A549 (cell line): ENCODE measurements around the gene PSMC5. TPM values are rescaled to one million over a fixed set of nuclear protein-coding genes. Genes with fewer than 3 reads are reported as not detected.

Experiments
- ATAC-seq, 2 experiments: fragments of 200-7000 bp in 1 of 2; fragments of >200 bp in 1 of 2; cut with Nextera tagmentation in 1 of 2; cut with Tn5 transposase in 1 of 2; 3 replicates each; pipeline versions ENCODE4 v1.8.0 to v1.9.1; 2018 to 2020; ENCODE audit warnings: mild to moderate bottlenecking in 1 of 2, moderate library complexity in 1 of 2
- CTCF ChIA-PET: fragments of 300-600 bp; sonication (Branson Sonifier 250); formaldehyde crosslinking; extraction: SDS; loops from one replicate; lab custom pipeline; 2021; ENCODE audit warnings: antibody characterized with exemption, inconsistent platforms; lab: Yijun Ruan, JAX
- POLR2A ChIA-PET: fragments of 350-600 bp; formaldehyde crosslinking; extraction: SDS; loops from one replicate; lab custom pipeline; 2021; ENCODE audit warnings: antibody characterized with exemption, inconsistent platforms; lab: Yijun Ruan, JAX
- DNase-seq, 2 experiments: peaks; one replicate each; pipeline versions ENCODE4 v3.0.0 to v3.0.0-alpha.2; 2011 to 2016; ENCODE audit warnings: low read depth in 1 of 2, low spot score in 1 of 2
- FAIRE-seq: peaks from 2 replicates; lab custom pipeline; 2011; peaks lifted over from hg19 to GRCh38; lab: Jason Lieb, UNC
- H3K27ac ChIP-seq, 2 experiments: fragments of >200 bp; sonication (Bioruptor Twin); formaldehyde crosslinking; 3 replicates each; pipeline ENCODE4 v1.5.1; 2016 to 2017
- H3K4me1 ChIP-seq: fragments of >200 bp; sonication (Bioruptor Twin); formaldehyde crosslinking; 3 replicates; pipeline ENCODE4 v1.6.1; 2016
- H3K4me2 ChIP-seq: fragments of >200 bp; sonication (Bioruptor Twin); formaldehyde crosslinking; 3 replicates; pipeline ENCODE4 v1.6.1; 2016
- H3K4me3 ChIP-seq: fragments of >200 bp; sonication (Bioruptor Twin); formaldehyde crosslinking; 3 replicates; pipeline ENCODE4 v1.5.1; 2016
- H3K9me3 ChIP-seq: fragments of >200 bp; sonication (Bioruptor Twin); formaldehyde crosslinking; 3 replicates; pipeline ENCODE4 v1.6.1; 2016
- CBX2 ChIP-seq: fragments of 200-600 bp; sonication (generic); IDR thresholded peaks from 2 replicates; pipeline ENCODE4 v1.6.1; 2016; ENCODE audit warnings: low read depth, mild to moderate bottlenecking, borderline replicate concordance
- E2F6 ChIP-seq: IDR thresholded peaks from 2 replicates; pipeline ENCODE4 v1.6.1; 2012; ENCODE audit warnings: low read depth, borderline replicate concordance
- ELK1 ChIP-seq: fragments of 150-350 bp; IDR thresholded peaks from 2 replicates; pipeline ENCODE4 v1.6.1; 2014; ENCODE audit warnings: low read depth, mild to moderate bottlenecking, low read length
- GATA3 ChIP-seq: IDR thresholded peaks from 2 replicates; pipeline ENCODE4 v1.6.1; 2012; ENCODE audit warnings: borderline replicate concordance
- HOXA7 ChIP-seq: fragments of 250-450 bp; sonication (Bioruptor Pico); IDR thresholded peaks from 2 replicates; pipeline ENCODE4 v1.5.0; 2020; ENCODE audit warnings: mild to moderate bottlenecking, moderate library complexity
- HOXB5 ChIP-seq: fragments of 250-450 bp; sonication (Bioruptor Pico); IDR thresholded peaks from 2 replicates; pipeline ENCODE4 v1.5.0; 2020; ENCODE audit warnings: mild to moderate bottlenecking, moderate library complexity
- JUN ChIP-seq, 2 experiments: fragments of >200 bp; sonication (Bioruptor Twin); formaldehyde crosslinking; IDR thresholded peaks; 2 replicates in 1 of 2; 3 replicates in 1 of 2; pipeline ENCODE4 v1.6.1; 2016 to 2017
- MAFK ChIP-seq: fragments of 450-650 bp; IDR thresholded peaks from 2 replicates; pipeline ENCODE4 v1.6.1; 2014; ENCODE audit not compliant: partially characterized antibody
- RNF2 ChIP-seq: fragments of 200-600 bp; sonication (generic); IDR thresholded peaks from 2 replicates; pipeline ENCODE4 v1.6.1; 2016; ENCODE audit warnings: low read depth, mild to moderate bottlenecking, antibody characterized with exemption, moderate library complexity, borderline replicate concordance
- WGBS: methylation state at CpG from one replicate; pipeline ENCODE4 v1.1.6; 2017; ENCODE audit errors: missing lambda C conversion rate; 5-methylcytosine and 5-hydroxymethylcytosine counted together
- polyA plus RNA-seq, 4 experiments: library from polyadenylated mRNA; depleted of rRNA in 3 of 4; stranded (reverse); fragments of >200 nt; fragmentation: RNase III in 1 of 4; extraction: RNeasy Plus Mini Kit Qiagen cat#74134 plus additional on column Dnase treatment in 1 of 4; gene quantifications; 2 replicates in 3 of 4; 3 replicates in 1 of 4; pipeline ENCODE4 v1.2.3, GENCODE V29; 2011 to 2017
- TF ChIP-seq, protein P1 (sequence below): fragments of >200 bp; sonication (Bioruptor Twin); formaldehyde crosslinking; IDR thresholded peaks from 3 replicates; pipeline ENCODE4 v1.6.1; 2016
- TF ChIP-seq, protein P2 (sequence below): fragments of 200-600 bp; sonication (generic); IDR thresholded peaks from 2 replicates; pipeline ENCODE4 v1.6.1; 2016; ENCODE audit warnings: antibody characterized with exemption, mild to moderate bottlenecking, moderate library complexity
- TF ChIP-seq, protein P3 (sequence below): IDR thresholded peaks from 2 replicates; pipeline ENCODE4 v1.6.1; 2012

The PSMC5 gene
- polyA plus RNA-seq, 2 of the 4 experiments (the other 2 are of a cell fraction), result 303 to 406 TPM

GRCh38 chr17:63816669-63817068 is 10.6 kb upstream of the PSMC5 start (continued):
- TF ChIP-seq E2F6, result no peak
- TF ChIP-seq, protein P1, sequence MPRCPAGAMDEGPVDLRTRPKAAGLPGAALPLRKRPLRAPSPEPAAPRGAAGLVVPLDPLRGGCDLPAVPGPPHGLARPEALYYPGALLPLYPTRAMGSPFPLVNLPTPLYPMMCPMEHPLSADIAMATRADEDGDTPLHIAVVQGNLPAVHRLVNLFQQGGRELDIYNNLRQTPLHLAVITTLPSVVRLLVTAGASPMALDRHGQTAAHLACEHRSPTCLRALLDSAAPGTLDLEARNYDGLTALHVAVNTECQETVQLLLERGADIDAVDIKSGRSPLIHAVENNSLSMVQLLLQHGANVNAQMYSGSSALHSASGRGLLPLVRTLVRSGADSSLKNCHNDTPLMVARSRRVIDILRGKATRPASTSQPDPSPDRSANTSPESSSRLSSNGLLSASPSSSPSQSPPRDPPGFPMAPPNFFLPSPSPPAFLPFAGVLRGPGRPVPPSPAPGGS, result no peak

DNA sequence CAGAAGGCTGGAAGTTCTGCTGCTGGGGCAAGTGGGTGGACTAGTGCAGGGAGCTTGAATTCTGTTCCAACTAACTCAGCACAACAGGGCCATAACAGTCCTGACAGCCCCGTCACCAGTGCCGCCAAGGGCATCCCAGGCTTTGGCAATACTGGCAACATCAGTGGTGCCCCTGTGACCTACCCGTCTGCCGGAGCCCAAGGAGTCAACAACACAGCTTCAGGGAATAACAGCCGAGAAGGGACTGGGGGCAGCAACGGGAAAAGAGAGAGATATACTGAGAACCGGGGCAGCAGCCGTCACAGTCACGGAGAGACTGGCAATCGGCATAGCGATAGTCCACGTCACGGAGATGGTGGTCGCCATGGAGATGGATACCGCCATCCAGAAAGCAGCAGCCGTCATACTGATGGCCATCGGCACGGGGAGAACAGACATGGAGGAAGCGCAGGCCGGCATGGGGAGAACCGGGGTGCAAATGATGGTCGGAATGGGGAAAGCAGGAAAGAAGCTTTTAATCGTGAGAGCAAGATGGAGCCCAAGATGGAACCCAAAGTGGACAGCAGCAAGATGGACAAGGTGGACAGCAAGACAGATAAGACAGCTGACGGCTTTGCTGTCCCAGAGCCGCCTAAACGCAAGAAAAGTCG is 9.4 kb upstream of the PSMC5 start:
- no peaks in the 10 kb centered on the region for H3K9me3 ChIP-seq
- CTCF ChIA-PET, result interaction anchor here (0.9 to 5.7 kb wide), 8 partner anchors 9 to 120 kb away, joined by 3 to 33 read pairs (median 4); partner anchors contain the start of genes CCDC47, DDX42, FTSJ3 and PSMC5
- H3K27ac ChIP-seq, result no peak overlapping the region
- peaks cover 24% of the 10 kb centered on the region for H3K4me1 ChIP-seq
- POLR2A ChIA-PET, result interaction anchor here (1.4 to 2.2 kb wide), 2 partner anchors 9 to 44 kb away, joined by 6 to 8 read pairs; partner anchors contain the start of genes CCDC47, DDX42, FTSJ3 and PSMC5
- peak overlapping the region; percentile 48; the same call in 2 of the 3 replicates for H3K4me2 ChIP-seq
- TF ChIP-seq RNF2 (no peak), GATA3 (no peak), JUN (IDR thresholded peaks at IDR 0.05) (no peak), CBX2 (no peak)
- TF ChIP-seq, protein P2, sequence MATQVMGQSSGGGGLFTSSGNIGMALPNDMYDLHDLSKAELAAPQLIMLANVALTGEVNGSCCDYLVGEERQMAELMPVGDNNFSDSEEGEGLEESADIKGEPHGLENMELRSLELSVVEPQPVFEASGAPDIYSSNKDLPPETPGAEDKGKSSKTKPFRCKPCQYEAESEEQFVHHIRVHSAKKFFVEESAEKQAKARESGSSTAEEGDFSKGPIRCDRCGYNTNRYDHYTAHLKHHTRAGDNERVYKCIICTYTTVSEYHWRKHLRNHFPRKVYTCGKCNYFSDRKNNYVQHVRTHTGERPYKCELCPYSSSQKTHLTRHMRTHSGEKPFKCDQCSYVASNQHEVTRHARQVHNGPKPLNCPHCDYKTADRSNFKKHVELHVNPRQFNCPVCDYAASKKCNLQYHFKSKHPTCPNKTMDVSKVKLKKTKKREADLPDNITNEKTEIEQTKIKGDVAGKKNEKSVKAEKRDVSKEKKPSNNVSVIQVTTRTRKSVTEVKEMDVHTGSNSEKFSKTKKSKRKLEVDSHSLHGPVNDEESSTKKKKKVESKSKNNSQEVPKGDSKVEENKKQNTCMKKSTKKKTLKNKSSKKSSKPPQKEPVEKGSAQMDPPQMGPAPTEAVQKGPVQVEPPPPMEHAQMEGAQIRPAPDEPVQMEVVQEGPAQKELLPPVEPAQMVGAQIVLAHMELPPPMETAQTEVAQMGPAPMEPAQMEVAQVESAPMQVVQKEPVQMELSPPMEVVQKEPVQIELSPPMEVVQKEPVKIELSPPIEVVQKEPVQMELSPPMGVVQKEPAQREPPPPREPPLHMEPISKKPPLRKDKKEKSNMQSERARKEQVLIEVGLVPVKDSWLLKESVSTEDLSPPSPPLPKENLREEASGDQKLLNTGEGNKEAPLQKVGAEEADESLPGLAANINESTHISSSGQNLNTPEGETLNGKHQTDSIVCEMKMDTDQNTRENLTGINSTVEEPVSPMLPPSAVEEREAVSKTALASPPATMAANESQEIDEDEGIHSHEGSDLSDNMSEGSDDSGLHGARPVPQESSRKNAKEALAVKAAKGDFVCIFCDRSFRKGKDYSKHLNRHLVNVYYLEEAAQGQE, result no peak
- TF ChIP-seq, protein P1, result no peak
- TF ChIP-seq, protein P3, sequence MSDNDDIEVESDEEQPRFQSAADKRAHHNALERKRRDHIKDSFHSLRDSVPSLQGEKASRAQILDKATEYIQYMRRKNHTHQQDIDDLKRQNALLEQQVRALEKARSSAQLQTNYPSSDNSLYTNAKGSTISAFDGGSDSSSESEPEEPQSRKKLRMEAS, result no peak
- H3K4me3 ChIP-seq, result no peak overlapping the region
- FAIRE-seq (no peak), DNase-seq (no peak), ATAC-seq (no peak)
- 97% methylated on average over 27 of the region's 27 CpGs for WGBS

GRCh38 chr17:63819131-63819530 is 8.1 kb upstream of the PSMC5 start:
- H3K4me3 ChIP-seq, result no peak overlapping the region
- no peak for FAIRE-seq
- ChIA-PET CTCF (interaction anchor here (1.0 to 5.7 kb wide), 6 partner anchors 10 to 45 kb away, joined by 3 to 33 read pairs (median 7); partner anchors contain the start of genes CCDC47, DDX42, FTSJ3 and PSMC5), POLR2A (interaction anchor here (1.4 to 2.2 kb wide), 2 partner anchors 8 to 46 kb away, joined by 6 to 8 read pairs; partner anchors contain the start of genes CCDC47, DDX42, FTSJ3 and PSMC5)
- peaks cover 24% of the 10 kb centered on the region for H3K4me1 ChIP-seq
- no peaks in the 10 kb centered on the region for H3K9me3 ChIP-seq
- peak overlapping the region in 1 of 2 experiments; percentile 72; a peak in 4 of 6 replicates for H3K27ac ChIP-seq
- no peak for DNase-seq
- H3K4me2 ChIP-seq, result peak overlapping the region; percentile 48
- ATAC-seq, result peak; percentile 5 to 32; a peak in 3 of 6 replicates
- TF ChIP-seq HOXB5 (CRISPR knock-in tag) (no peak), ELK1 (no peak), MAFK (no peak), HOXA7 (CRISPR knock-in tag) (no peak)
- TF ChIP-seq, all 56 proteins: peak for 0
- WGBS, result 15% methylated on average over 6 of the region's 6 CpGs
